Left ventricle myocardium inferior (tissue), 1 donor: ENCODE results near the gene OSBPL3. TPM values are rescaled to one million over a fixed set of nuclear protein-coding genes. Genes with fewer than 3 reads are reported as not detected.

Experiments used
- DNase-seq: peaks from one replicate; pipeline ENCODE4 v3.0.0-alpha.2; 2020
- H3K27ac ChIP-seq: fragments of 200-600 bp; replicated peaks from 2 replicates; pipeline ENCODE4 v1.8.0; 2021
- H3K27me3 ChIP-seq: fragments of 200-600 bp; 2 replicates; pipeline ENCODE4 v1.8.0; 2021; ENCODE audit warnings: low read depth
- H3K36me3 ChIP-seq: fragments of 200-600 bp; 2 replicates; pipeline ENCODE4 v1.8.0; 2021
- H3K4me1 ChIP-seq: fragments of 200-600 bp; 2 replicates; pipeline ENCODE4 v1.8.0; 2021
- H3K4me3 ChIP-seq: fragments of 200-600 bp; 2 replicates; pipeline ENCODE4 v1.8.0; 2021; ENCODE audit warnings: mild to moderate bottlenecking, moderate library complexity
- H3K9me3 ChIP-seq: fragments of 200-600 bp; replicated peaks from 2 replicates; pipeline ENCODE4 v1.8.0; 2021
- CTCF ChIP-seq: fragments of 200-600 bp; IDR thresholded peaks from 2 replicates; pipeline ENCODE4 v1.8.0; 2021; ENCODE audit warnings: antibody characterized with exemption, mild to moderate bottlenecking, borderline replicate concordance
- intact Hi-C: fragments of 100-400 bp; cut with micrococcal nuclease; formaldehyde crosslinking; loops from one replicate; pipeline ENCODE4 v1.11.0; 2022
- total RNA-seq: library from RNA; stranded (reverse); fragmentation: NEBNext Ultra II Directional; extraction: Animal tissue kit (Norgen Biotek cat#: 25700); gene quantifications from one replicate; pipeline ENCODE4 v1.2.1, GENCODE V29; 2021
- donor health status: DM: no; HTN: yes; CAD: no; lungs with severe emphysema.

The OSBPL3 gene
- total RNA-seq, 1 donor from 2014 or later = 4.3 TPM

DNA sequence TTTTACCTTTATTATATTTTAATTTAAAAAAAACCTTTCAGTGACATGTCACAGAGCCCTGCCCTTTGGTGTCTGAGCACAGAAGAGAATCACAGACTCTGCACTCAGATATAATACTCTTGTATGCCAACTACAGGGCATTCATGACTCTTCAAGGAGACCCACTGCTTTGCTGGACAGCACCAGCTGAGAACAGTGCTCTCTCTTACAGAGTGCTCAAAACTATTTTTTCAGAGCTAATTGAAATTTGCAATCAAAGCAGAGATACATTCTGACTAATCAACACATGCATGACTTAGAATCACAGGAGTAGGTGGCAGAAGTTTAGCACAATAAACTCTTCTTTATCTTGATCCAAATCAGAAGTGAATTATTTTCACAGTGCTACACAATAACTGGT is 99.1 kb downstream of the OSBPL3 start:
- intact Hi-C loops = no loop called here

GRCh38 chr7:24879291-24879690 is 100.7 kb downstream of the OSBPL3 start:
- Histone ChIP-seq H3K36me3 (no peaks in the 10 kb centered on the region), H3K27ac (no peak overlapping the region), H3K4me1 (peaks cover 23% of the 10 kb centered on the region), H3K27me3 (no peaks in the 10 kb centered on the region), H3K9me3 (no peaks in the 10 kb centered on the region), H3K4me3 (no peak overlapping the region)
- TF ChIP-seq CTCF = no peak
- intact Hi-C loops = no loop called here
- no peak for DNase-seq

More for the DNA sequence above, 99.1 kb downstream of the OSBPL3 start:
- no peaks in the 10 kb centered on the region for H3K27me3 ChIP-seq
- no peaks in the 10 kb centered on the region for H3K9me3 ChIP-seq
- H3K36me3 ChIP-seq = no peaks in the 10 kb centered on the region
- H3K4me1 ChIP-seq = peaks cover 25% of the 10 kb centered on the region
- no peak for DNase-seq
- TF ChIP-seq CTCF = no peak
- no peak overlapping the region for H3K27ac ChIP-seq
- H3K4me3 ChIP-seq = no peak overlapping the region

- intact Hi-C loops = no loop called here
- Histone ChIP-seq H3K4me1 (peaks cover 9% of the 10 kb centered on the region), H3K4me3 (no peak overlapping the region), H3K27ac (no peak overlapping the region), H3K36me3 (no peaks in the 10 kb centered on the region), H3K27me3 (no peaks in the 10 kb centered on the region), H3K9me3 (no peaks in the 10 kb centered on the region)
- no peak for TF ChIP-seq CTCF
- DNase-seq = no peak
These were observed 102.1 kb downstream of the OSBPL3 start for GRCh38 chr7:24877790-24878311.

DNA sequence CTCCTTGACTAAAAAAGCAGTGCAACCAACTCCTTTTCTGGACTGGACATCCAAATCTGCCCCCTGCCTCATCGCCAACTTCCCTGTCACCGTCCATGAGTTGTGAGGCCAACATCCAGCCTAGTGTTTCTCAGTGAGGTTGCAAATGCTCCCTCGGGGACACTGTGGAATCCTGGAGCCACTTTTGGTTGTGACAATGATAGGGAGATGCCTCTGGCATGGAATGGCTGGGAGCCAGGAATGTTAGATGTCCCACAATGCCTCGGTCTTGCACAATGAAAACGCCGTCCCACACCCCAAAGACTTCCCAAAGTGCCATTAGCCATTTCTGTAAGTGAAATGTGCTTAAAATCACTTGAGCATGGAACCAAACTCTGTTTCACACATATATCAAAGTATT is 105.2 kb downstream of the OSBPL3 start:
- Histone ChIP-seq H3K27me3 (no peaks in the 10 kb centered on the region), H3K9me3 (no peaks in the 10 kb centered on the region), H3K4me1 (no peaks in the 10 kb centered on the region), H3K4me3 (no peak overlapping the region), H3K27ac (no peak overlapping the region), H3K36me3 (peaks cover 16% of the 10 kb centered on the region)
- no peak for DNase-seq
- intact Hi-C loops = no loop called here
- no peak for TF ChIP-seq CTCF

DNA sequence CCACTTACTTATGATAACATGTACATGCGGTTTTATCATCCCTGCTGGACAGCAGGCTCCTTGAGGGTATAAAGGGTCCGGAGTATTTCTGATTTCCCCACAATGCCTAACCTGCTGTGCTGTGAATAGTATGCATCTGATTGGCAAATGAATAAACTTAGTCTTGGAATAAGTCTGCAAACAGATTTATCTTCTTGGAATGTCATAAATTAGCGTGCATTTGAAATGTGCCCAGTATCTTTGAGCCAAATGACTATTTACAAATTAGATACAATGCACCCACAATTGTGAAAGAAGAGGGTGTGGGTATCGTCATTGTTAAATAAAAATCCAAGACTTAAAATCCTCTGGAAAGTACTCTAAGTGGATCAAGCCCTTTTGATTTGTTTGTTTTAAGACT is 106.0 kb downstream of the OSBPL3 start:
- no peaks in the 10 kb centered on the region for H3K9me3 ChIP-seq
- no peak for TF ChIP-seq CTCF
- H3K4me3 ChIP-seq = no peak overlapping the region
- DNase-seq = no peak
- H3K4me1 ChIP-seq = no peaks in the 10 kb centered on the region
- no peaks in the 10 kb centered on the region for H3K27me3 ChIP-seq
- H3K36me3 ChIP-seq = peaks cover 17% of the 10 kb centered on the region
- no peak overlapping the region for H3K27ac ChIP-seq
- intact Hi-C loops = no loop called here
